ENCODE results near the gene MICAL3.
A peak's percentile ranks its signal among the peaks of the same experiment; 100 is the strongest.
"Not testable (repeated sequence)": the region's sequence is repeated elsewhere in the genome, so short reads cannot be mapped to it uniquely, and the experiment has no call there.

MICAL3 gene

GRCh38 chr22:18034076-18034475 is 9.7 kb upstream of the MICAL3 start:
- DNase-seq (ENCODE audit: low read depth in 2 of 3, low spot score in 1 of 3), result no peak

DNA sequence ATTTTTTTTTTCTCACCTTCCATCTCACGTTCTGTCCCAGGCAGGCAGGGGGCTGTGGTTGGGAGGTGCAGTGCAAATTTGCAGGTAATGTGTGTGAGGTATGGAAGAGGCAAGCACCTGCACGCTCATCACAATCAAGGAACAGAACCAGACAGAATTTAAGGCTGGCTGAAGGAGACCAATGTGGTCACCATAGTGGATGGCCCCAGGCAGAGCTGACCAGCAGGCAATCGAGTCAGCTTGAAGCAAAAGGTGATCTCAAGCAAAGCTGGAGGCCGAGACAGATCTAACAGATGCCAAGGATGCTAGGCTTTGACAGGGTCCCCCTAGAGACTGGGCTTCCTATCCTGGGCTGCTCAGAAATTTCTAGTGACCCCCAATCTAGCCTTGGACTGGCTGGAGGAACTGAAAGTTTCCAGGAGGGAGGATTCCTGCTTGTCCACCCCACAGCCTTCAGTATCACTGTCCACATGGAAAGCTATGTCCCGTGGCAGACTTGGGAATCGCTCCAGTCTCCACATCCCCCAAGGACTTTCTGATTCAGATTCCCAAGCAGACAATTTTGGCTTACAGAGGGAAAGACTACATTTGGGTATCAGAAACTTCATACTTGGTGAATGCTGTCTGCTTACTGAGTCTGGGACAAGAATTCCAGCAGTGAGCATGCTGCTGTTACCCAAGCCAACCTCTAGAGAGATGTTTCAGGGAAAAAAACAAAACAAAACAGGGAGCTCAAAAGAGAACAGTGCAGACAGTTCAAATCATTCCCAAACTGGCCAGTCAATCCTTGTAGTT is 9.0 kb upstream of the MICAL3 start:
- no peak for DNase-seq (ENCODE audit: low read depth in 2 of 3, low spot score in 1 of 3)

- no peak for DNase-seq (ENCODE audit: low read depth in 2 of 3, low spot score in 1 of 3)
Observed at GRCh38 chr22:18032455-18033101, 8.2 kb upstream of the MICAL3 start.

DNA sequence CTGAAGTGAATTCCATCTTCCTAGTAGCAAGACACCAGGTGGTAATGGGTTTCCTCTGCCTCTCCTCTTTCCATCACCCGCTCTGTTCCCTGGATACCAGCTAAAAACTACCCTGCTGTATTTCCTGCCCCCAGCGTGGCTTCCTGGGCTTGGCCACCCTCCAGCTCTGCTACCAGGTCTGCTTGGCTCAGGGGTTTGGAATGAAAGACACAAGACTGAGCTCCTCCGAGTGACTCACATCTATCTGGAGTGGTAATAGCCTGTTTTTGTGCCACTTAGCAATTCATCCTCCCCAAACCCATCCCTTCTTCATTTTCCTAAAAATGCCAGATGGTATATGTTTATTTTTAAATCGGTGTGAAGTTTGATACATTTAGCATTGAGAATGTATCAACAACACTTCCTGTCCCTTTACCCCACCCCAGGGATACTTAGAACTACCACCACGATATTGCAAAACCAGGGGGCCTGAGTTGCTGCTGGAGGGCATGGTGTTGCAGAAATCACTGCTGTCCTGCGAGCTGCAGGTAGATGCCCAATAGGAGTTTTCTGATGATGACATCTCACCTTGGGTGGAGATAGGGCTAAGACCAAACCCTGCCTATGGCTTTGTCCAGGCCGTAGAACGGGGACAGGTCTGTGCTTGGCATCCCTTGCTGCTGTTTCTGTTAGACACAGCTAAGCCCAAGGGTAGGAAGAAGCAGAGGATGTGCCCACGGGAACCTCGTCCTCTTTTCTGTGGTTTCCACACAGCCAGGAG is 7.5 kb upstream of the MICAL3 start:
- no peak for DNase-seq (ENCODE audit: low read depth in 2 of 3, low spot score in 1 of 3)

DNA sequence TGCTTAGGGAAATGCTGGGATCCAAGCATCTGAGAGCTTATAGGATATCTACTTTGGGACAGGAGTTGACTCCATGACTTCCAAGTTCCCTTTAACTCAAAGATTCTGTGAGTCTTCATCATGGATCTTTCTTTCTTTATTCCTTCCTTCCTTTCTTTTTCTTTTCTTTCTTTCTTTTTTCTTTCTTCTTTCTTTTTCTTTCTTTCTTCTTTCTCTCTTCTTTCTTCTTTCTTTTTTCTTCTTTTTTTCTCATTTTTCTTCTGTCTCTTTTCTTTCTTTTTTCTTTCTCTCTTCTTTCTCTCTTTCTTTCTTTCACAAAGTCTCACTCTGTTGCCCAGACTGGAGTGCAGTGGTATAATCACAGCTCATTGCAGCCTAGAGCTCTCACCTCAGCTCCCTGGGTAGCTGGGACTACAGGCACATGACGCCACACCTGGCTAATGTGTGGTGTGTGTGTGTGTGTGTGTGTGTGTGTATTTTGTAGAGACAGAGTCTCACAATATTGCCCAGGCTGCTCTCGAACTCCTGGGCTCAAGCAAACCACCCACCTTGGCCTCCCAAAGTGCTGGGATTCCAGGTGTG is 5.4 kb upstream of the MICAL3 start:
- no peak for DNase-seq (ENCODE audit: low read depth in 2 of 3, low spot score in 1 of 3)

DNA sequence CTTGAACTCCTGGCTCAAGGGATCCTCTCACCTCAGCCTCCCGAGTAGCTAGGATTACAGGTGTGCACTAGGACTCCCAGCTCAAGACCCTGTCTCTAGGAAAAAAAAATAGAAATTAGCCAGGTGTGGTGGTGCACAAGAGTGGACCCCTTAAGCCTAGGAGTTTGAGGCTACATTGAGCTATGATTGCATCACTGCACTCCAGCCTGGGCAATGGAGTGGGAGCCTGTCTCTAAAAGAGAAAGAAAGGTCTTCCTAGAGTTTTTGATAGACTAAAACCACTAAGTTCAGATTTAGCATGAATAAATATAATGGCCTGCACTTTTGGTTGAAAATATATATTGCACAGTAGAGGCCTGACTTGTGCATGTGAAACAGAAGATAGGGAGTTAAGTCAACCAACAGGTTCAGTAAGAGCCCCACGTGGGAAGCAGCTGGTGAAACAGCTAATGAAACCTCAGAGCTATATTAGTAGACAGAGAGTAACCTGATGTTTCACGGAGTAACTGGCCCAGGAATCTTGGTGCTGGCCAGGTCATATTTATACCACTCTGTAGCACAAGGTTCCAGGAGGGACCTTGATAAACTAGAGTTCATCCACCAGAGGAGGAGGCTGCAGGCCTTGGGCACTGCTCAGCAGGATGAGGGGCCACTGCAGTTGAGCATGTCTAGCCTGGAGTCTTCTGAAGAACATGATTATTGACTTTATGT is 4.6 kb upstream of the MICAL3 start:
- DNase-seq (ENCODE audit: low read depth in 2 of 3, low spot score in 1 of 3), result no peak

- DNase-seq (ENCODE audit: low read depth in 2 of 3, low spot score in 1 of 3), result not testable (repeated sequence)
Observed at GRCh38 chr22:18025898-18026297, 1.5 kb upstream of the MICAL3 start.

- no peak for DNase-seq (ENCODE audit: low read depth in 2 of 3, low spot score in 1 of 3)
Observed at GRCh38 chr22:18024956-18025720, 777 bp upstream of the MICAL3 start.

DNA sequence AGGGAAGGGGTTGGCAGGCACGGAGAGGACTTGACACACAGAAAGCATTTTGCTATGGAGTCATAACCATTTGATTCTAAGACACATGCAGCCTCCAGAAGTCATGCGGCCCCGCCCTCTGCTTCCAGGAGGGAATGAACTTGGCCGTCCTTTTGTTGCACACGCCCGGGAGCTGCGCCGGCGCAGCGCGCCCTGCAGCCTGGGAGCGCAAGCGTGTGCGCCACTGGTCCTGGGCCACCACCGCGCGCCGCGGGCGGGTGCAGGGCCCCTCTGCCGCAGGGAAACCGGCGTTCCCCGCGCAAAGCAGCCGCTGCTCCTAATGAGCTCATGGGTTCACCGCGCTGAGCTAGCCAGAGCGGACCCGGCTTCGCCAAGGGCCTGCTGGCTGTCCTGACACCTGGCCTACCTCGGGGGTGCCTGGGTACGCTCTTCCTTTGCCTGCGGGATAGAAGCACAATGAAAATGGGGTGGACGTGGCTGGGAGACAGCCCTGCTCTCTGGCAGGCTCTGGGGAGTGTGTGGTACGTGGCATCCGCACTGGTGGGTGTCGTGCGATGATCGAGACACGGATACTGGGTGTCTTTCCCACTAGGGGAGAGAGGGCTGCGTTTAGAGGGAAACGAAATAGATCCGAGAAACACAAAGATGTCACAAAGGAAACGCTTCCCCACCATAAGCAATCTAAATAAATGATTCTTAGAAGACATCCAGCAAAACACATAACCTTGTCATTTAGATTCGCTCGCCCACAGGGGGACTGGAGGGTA is 669 bp downstream of the MICAL3 start:
- peak in 2 of 3 donors; percentile 7 to 38 for DNase-seq (ENCODE audit: low read depth in 2 of 3, low spot score in 1 of 3)

DNA sequence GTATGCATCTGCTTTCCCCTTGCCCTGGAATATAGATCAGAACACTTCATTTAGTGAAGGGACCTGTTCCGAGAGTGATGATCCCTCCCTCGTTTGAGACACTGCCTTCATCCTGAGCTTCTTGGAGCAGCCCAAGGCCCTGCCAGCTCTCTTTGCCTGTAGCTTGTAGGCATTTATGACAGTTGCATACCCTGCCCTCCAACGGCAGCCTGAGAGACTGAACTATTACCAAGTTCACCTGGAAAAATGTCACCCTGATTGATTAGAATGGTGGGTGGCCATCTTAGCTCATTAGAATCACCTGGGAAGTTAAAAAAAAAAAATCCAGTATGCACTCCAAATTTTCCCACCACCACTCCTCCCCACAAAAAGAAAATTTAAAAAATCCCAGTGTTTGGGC is 1.5 kb downstream of the MICAL3 start:
- no peak for DNase-seq (ENCODE audit: low read depth in 2 of 3, low spot score in 1 of 3)

- DNase-seq (ENCODE audit: low read depth in 2 of 3, low spot score in 1 of 3), result no peak
Observed at GRCh38 chr22:18021431-18021830, 2.9 kb downstream of the MICAL3 start.

GRCh38 chr22:18020743-18021142 is 3.6 kb downstream of the MICAL3 start:
- DNase-seq (ENCODE audit: low read depth in 2 of 3, low spot score in 1 of 3), result not testable (repeated sequence)

- no peak for DNase-seq (ENCODE audit: low read depth in 2 of 3, low spot score in 1 of 3)
Observed at GRCh38 chr22:18013947-18014346, 10.4 kb downstream of the MICAL3 start.

DNA sequence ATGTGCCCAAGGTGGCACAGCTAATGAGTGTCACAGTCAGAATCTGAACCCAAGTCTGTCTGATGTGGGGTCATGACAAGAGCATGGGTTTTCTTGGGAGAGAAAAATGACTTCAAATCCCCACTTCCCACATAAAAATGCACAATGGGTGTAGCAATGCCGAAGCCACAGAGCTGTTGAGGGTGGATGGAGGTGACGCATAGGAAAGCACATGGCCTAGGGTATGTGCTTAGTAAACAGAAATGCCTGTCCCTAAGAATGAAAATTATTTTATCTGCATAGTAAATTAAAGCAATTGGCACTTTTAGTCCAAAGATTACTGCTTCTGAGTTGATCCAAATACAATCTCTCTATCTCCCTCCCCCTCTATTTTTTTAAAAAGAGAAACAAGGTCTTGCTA is 10.9 kb downstream of the MICAL3 start:
- no peak for DNase-seq (ENCODE audit: low read depth in 2 of 3, low spot score in 1 of 3)

- DNase-seq (ENCODE audit: low read depth in 2 of 3, low spot score in 1 of 3), result no peak
Observed at GRCh38 chr22:18012531-18012930, 11.8 kb downstream of the MICAL3 start.

DNA sequence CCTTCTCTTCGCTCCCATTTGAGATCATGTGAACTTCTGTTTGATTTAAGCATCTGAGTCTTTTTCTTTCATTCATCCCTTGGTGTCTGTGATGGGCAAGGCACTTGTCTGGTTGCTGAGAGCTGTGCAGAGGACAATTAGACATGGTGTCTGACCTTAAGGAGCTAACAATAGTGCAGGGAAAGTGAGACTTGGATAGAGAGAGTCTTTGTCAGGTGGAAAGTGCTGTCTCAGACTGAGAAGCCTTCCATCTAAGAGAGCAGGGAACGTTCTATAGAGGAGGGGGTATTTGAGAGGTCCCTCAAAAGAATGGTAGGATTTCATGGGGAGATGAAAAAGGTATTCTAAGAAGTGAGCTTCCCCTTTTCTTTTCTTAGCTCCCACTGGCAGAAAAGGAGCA is 14.1 kb downstream of the MICAL3 start:
- no peak for DNase-seq (ENCODE audit: low read depth in 2 of 3, low spot score in 1 of 3)

DNA sequence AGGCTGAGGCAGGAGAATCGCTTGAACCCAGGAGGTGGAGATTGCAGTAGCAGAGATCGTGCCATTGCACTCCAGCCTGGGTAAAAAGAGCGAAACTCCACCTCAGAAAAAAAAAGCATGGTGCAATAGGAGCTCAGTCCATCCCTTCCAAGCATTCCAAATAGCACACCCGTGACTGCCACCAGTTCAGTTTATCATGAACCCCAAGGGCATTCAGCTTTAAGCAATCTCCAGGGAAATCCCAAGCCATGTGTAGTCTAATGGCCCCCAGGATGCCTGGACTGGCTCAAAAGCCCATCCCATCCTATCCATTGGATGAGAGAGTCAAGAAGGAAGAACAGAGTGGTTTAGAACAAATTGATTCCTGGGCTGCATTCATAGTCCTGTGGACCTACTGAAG is 16.2 kb downstream of the MICAL3 start:
- no peak for DNase-seq (ENCODE audit: low read depth in 2 of 3, low spot score in 1 of 3)

GRCh38 chr22:18005201-18005926 is 19.0 kb downstream of the MICAL3 start:
- DNase-seq (ENCODE audit: low read depth in 2 of 3, low spot score in 1 of 3), result no peak

GRCh38 chr22:18001894-18002315 is 22.5 kb downstream of the MICAL3 start:
- not testable (repeated sequence) for DNase-seq (ENCODE audit: low read depth in 2 of 3, low spot score in 1 of 3)

Data from stimulated activated CD4-positive, alpha-beta T cell treated with anti-CD3 and anti-CD28 coated beads, Interleukin-12 subunit alpha, Interleukin-12 subunit beta, amount 100 ng/mL, for 48 hours (primary cell).